Activated CD4-positive, alpha-beta memory T cell treated with anti-CD3 and anti-CD28 coated beads for 36 hours (primary cell): ENCODE measurements around the gene ZNF827. TPM values are rescaled to one million over a fixed set of nuclear protein-coding genes. Genes with fewer than 3 reads are reported as not detected.

Experiments used
- CTCF ChIA-PET: fragments of 350-600 bp; sonication (Branson Sonifier 250); formaldehyde crosslinking; loops from one replicate; lab custom pipeline; 2021; ENCODE audit warnings: antibody characterized with exemption, inconsistent platforms; lab: Charles Lee
- POLR2A ChIA-PET: fragments of 350-600 bp; sonication (Branson Sonifier 250); formaldehyde crosslinking; loops from one replicate; lab custom pipeline; 2021; ENCODE audit warnings: antibody characterized with exemption; lab: Charles Lee
- DNase-seq: peaks from one replicate; pipeline ENCODE4 v3.0.0-alpha.2; 2020
- H3K27ac Mint-ChIP-seq: one replicate; pipeline ENCODE4 v1.8.0; 2021; ENCODE audit warnings: mixed read lengths
- H3K27me3 Mint-ChIP-seq: one replicate; pipeline ENCODE4 v1.8.0; 2021; ENCODE audit warnings: mixed read lengths
- H3K36me3 Mint-ChIP-seq: one replicate; pipeline ENCODE4 v1.8.0; 2021; ENCODE audit warnings: mixed read lengths
- H3K4me1 Mint-ChIP-seq: one replicate; pipeline ENCODE4 v1.8.0; 2021; ENCODE audit warnings: low read depth, mixed read lengths
- H3K4me3 Mint-ChIP-seq: one replicate; pipeline ENCODE4 v1.8.0; 2021; ENCODE audit warnings: mild to moderate bottlenecking, mixed read lengths
- H3K9me3 Mint-ChIP-seq: one replicate; pipeline ENCODE4 v1.8.0; 2021; ENCODE audit warnings: mixed read lengths
- intact Hi-C: fragments of 100-400 bp; cut with micrococcal nuclease; formaldehyde crosslinking; loops from one replicate; pipeline ENCODE4 v1.15.1; 2023
- total RNA-seq, 2 experiments: library from RNA; stranded (reverse); gene quantifications; one replicate each; pipeline ENCODE4 v1.2.3, GENCODE V29; 2021

The ZNF827 gene
- total RNA-seq, 2 experiments from 2014 or later: 17.3 to 17.7 TPM

DNA sequence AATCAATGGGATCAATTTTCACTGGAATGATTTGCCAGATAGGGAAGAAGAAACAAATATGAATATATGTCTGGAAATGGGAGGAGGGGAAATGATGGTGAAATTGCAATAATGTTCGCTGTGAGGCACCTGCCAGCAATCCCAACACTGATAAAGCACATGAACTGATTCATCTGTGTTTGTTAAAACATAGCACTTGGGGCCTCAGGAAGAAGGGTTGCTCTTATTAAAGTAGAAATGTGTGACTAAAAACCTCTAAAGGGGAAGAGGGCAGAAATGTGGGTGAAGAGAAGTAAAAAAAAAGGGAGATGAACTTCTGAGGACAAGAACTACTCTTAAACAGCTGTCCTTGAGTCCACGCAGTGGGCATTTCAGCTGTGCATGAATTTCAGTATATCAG lies 157.3 kb downstream of the ZNF827 start:
- POLR2A ChIA-PET: no interaction called here
- peaks cover 62% of the 10 kb centered on the region for H3K36me3 Mint-ChIP-seq
- H3K4me3 Mint-ChIP-seq: no peak overlapping the region
- H3K4me1 Mint-ChIP-seq: peaks cover 34% of the 10 kb centered on the region
- no peak for DNase-seq
- H3K27me3 Mint-ChIP-seq: no peaks in the 10 kb centered on the region
- peaks cover 11% of the 10 kb centered on the region for H3K9me3 Mint-ChIP-seq
- intact Hi-C loops: no loop called here
- CTCF ChIA-PET: no interaction called here
- peak overlapping the region; percentile 44 for H3K27ac Mint-ChIP-seq

DNA sequence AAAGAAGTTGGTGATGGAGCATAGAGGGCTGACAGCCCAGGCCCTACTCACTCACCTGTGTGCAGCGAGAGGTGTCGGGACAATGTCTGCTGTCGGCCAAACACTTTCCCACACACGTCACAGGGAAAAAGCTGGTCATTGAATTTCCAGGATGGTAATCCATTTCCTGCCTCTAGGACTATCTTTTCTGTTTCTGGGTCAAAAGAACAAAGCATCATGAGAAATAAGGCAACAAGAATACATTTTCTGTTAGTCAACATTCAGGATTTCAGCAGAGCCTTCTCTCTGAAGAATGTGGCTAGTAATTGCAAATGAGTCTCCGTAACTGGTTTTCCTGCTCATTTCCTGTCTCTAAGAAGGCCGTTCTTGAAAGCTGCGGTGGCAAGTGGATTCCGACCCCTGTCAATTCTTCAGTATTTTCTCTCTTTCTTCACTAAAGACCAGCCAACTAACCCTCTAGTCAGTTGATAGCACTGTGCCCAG lies 159.3 kb downstream of the ZNF827 start:
- Mint-ChIP-seq H3K36me3 (peaks cover 61% of the 10 kb centered on the region), H3K27me3 (no peaks in the 10 kb centered on the region), H3K4me3 (no peak overlapping the region), H3K9me3 (peaks cover 7% of the 10 kb centered on the region), H3K4me1 (peaks cover 18% of the 10 kb centered on the region), H3K27ac (no peak overlapping the region)
- DNase-seq: no peak
- ChIA-PET POLR2A (no interaction called here), CTCF (no interaction called here)
- intact Hi-C loops: no loop called here

DNA sequence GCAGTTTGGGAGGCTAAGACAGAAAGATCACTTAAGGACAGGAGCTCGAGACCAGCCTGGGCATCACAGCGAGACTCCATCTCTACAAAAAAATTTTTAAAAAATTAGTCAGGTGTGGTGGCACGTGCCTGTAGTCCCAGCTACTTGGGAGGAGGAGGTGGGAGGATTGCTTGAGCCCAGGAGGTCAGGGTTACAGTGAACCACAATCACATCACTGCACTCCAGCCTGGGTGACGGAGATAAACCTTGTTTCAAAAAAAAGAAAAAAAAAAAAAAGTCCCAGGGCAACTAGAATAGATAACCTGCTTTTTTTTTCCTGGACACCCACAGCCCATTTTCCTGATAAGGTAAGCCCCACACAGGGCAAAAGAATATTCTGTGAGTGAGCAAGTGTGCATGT lies 162.4 kb downstream of the ZNF827 start:
- POLR2A ChIA-PET: no interaction called here
- Mint-ChIP-seq H3K4me3 (no peak overlapping the region), H3K27me3 (no peaks in the 10 kb centered on the region), H3K36me3 (peaks cover 54% of the 10 kb centered on the region), H3K4me1 (peaks cover 13% of the 10 kb centered on the region), H3K9me3 (no peaks in the 10 kb centered on the region), H3K27ac (no peak overlapping the region)
- intact Hi-C loops: no loop called here
- DNase-seq: no peak
- CTCF ChIA-PET: no interaction called here

DNA sequence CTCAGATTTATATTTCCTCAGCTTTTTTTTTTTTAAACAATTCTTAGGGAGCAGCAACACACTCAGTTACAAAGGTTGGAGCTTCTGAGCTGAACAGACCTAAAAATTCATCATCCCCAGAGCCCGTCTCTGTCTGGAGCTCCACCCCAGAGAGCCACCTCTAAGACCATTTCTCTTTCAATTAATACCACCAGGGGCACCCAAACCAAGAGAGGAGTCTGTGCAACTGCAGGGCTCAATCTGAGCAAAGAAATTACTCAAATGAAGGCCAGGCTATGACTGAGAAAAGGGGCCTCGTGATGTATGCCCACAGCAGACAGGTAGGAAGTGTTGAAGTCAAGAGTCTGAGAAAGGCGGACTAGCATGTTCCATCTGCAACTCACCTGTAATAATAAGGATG lies 163.2 kb downstream of the ZNF827 start:
- Mint-ChIP-seq H3K27me3 (no peaks in the 10 kb centered on the region), H3K36me3 (peaks cover 54% of the 10 kb centered on the region), H3K27ac (no peak overlapping the region), H3K9me3 (no peaks in the 10 kb centered on the region), H3K4me3 (no peak overlapping the region), H3K4me1 (peaks cover 12% of the 10 kb centered on the region)
- POLR2A ChIA-PET: no interaction called here
- intact Hi-C loops: no loop called here
- CTCF ChIA-PET: no interaction called here
- no peak for DNase-seq

DNA sequence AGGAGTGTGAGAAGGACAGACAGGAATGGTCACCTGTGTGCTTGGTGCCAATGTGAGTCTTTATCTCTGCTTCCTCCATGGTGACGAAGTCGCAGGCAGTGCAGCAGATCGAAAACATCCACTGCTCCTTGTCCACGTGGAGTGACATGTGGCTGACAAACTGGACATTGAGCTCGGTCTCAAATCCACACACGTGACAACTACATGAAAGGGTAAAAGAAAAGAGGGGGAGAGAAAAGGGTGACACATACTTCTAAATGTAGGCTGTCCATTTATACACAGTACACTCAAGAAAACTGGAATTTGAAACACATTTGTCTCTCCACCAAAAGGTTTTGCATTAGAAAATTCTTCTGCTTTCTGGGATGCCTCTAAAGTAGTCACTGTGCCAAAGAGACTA lies 164.2 kb downstream of the ZNF827 start:
- H3K4me1 Mint-ChIP-seq: peaks cover 12% of the 10 kb centered on the region
- DNase-seq: no peak
- H3K36me3 Mint-ChIP-seq: peaks cover 50% of the 10 kb centered on the region
- H3K27me3 Mint-ChIP-seq: no peaks in the 10 kb centered on the region
- CTCF ChIA-PET: no interaction called here
- intact Hi-C loops: loop anchor here (5.0 kb wide), 1 partner anchor 33 kb away; no protein-coding TSS in a partner anchor
- H3K27ac Mint-ChIP-seq: peak overlapping the region; percentile 28
- no peaks in the 10 kb centered on the region for H3K9me3 Mint-ChIP-seq
- POLR2A ChIA-PET: no interaction called here
- H3K4me3 Mint-ChIP-seq: no peak overlapping the region

DNA sequence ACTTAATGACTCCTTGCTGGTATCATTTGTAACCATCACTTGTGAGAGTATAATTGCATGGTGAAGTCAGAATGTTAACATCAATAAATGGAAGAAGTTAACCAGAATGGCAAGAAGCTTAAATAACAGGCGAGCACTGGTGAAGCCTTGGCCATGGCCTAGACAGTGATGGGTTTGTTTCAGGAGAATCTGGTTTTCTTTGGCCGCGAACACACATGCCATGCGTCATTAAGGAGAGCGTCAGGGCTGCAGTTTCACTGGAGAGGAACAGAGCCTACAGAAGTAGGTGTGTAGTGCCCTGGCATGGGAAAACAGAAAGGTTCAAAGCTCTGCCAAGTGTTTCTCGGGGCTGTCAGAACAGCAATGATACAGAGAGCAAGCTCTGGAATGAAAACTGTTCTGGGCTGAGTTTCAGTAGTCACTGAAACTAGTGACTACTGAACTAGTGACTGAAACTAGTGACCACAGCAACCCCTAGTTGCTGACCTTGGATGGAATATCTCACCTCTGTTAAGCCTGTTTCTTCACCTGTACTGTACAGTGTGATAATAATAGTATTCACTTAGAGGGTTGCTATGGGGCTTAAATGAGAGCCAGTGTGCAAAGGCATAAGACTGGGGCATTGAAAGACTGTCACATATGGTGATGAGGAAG lies 164.9 kb downstream of the ZNF827 start:
- no peaks in the 10 kb centered on the region for H3K9me3 Mint-ChIP-seq
- H3K27ac Mint-ChIP-seq: peak overlapping the region; percentile 28
- no peak for DNase-seq
- CTCF ChIA-PET: interaction anchor here (0.6 kb wide), 1 partner anchor 41 kb away, joined by 3 read pairs; no protein-coding TSS in a partner anchor
- intact Hi-C loops: loop anchor here (5.0 kb wide), 1 partner anchor 34 kb away; no protein-coding TSS in a partner anchor
- no peaks in the 10 kb centered on the region for H3K27me3 Mint-ChIP-seq
- peaks cover 44% of the 10 kb centered on the region for H3K36me3 Mint-ChIP-seq
- H3K4me1 Mint-ChIP-seq: peaks cover 12% of the 10 kb centered on the region
- no peak overlapping the region for H3K4me3 Mint-ChIP-seq
- POLR2A ChIA-PET: interaction anchor here (0.5 kb wide), 1 partner anchor 19 kb away, joined by 4 read pairs; no protein-coding TSS in a partner anchor

DNA sequence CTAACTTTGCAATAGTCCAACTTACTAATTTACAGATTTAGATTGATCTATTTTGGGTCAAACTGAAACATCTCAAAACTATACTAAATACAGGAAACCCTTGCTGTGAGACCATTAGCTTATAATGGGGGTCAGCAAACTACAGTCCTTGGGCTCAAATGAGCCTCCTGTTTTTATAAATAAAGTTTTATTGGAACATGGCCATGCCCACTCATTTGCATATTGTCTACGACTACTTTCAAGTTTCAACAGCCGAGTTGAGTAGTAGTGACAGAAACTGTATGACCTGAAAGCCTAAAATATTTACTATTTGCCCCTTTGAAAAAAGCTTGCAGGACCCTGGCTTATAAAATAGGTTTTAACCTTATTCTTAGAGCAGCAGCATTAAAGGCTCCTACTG lies 166.3 kb downstream of the ZNF827 start:
- intact Hi-C loops: loop anchor here (5.0 kb wide), 1 partner anchor 35 kb away; no protein-coding TSS in a partner anchor
- ChIA-PET POLR2A (no interaction called here), CTCF (no interaction called here)
- peaks cover 3% of the 10 kb centered on the region for H3K9me3 Mint-ChIP-seq
- H3K36me3 Mint-ChIP-seq: peaks cover 47% of the 10 kb centered on the region
- H3K4me3 Mint-ChIP-seq: no peak overlapping the region
- H3K27me3 Mint-ChIP-seq: no peaks in the 10 kb centered on the region
- DNase-seq: no peak
- H3K4me1 Mint-ChIP-seq: peaks cover 15% of the 10 kb centered on the region
- no peak overlapping the region for H3K27ac Mint-ChIP-seq

DNA sequence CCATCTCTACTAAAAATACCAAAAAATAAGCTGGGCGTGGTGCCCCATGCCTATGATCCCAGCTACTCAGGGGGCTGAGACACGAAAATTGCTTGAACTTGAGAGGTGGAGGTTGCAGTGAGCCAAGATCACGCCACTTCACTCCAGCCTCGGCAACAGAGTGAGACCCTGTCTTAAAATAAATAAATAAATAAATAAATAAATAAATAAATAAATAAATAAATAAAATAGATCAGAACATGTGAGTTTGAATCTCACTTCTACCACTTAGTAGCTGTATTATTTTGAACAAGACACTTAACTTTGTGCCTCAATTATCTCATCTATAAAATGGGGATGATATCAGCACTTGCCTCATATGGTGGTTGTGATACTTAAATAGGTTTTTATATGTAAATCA lies 168.5 kb downstream of the ZNF827 start:
- H3K9me3 Mint-ChIP-seq: peaks cover 3% of the 10 kb centered on the region
- no peak overlapping the region for H3K27ac Mint-ChIP-seq
- ChIA-PET CTCF (no interaction called here), POLR2A (no interaction called here)
- H3K27me3 Mint-ChIP-seq: no peaks in the 10 kb centered on the region
- H3K4me1 Mint-ChIP-seq: peaks cover 29% of the 10 kb centered on the region
- intact Hi-C loops: loop anchor here (5.0 kb wide), 1 partner anchor 37 kb away; no protein-coding TSS in a partner anchor
- H3K36me3 Mint-ChIP-seq: peaks cover 60% of the 10 kb centered on the region
- DNase-seq: no peak
- no peak overlapping the region for H3K4me3 Mint-ChIP-seq

DNA sequence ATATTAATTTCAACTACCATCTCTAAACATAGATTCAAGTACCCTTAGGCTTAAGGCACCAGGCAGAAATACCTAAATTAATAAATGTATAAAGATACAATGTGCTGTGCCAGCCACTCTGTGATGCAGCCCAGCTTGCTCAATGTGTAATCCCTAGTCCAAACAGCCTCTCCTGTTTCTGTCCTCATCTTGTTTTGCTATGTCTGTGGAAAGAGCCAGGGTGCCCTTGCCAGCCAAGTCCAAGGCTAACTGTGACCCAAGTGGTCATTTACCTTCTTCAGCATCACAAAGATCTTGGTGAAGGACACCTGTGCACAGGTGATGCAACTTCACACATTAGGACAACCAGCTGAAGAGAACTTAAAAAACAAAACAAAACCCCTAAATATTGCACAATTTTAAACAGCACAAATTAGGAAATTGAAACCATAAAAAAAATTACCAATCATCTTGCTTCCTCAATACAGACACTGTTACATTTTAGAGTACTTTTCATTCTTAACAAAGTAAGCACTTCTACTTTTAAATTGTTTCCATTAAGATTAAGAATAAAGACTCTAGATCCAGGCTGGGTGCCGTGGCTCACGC lies 169.1 kb downstream of the ZNF827 start:
- H3K36me3 Mint-ChIP-seq: peaks cover 64% of the 10 kb centered on the region
- CTCF ChIA-PET: no interaction called here
- intact Hi-C loops: loop anchor here (5.0 kb wide), 1 partner anchor 38 kb away; no protein-coding TSS in a partner anchor
- no peaks in the 10 kb centered on the region for H3K27me3 Mint-ChIP-seq
- peaks cover 29% of the 10 kb centered on the region for H3K4me1 Mint-ChIP-seq
- no peak overlapping the region for H3K27ac Mint-ChIP-seq
- POLR2A ChIA-PET: no interaction called here
- DNase-seq: no peak
- peaks cover 3% of the 10 kb centered on the region for H3K9me3 Mint-ChIP-seq
- H3K4me3 Mint-ChIP-seq: no peak overlapping the region

DNA sequence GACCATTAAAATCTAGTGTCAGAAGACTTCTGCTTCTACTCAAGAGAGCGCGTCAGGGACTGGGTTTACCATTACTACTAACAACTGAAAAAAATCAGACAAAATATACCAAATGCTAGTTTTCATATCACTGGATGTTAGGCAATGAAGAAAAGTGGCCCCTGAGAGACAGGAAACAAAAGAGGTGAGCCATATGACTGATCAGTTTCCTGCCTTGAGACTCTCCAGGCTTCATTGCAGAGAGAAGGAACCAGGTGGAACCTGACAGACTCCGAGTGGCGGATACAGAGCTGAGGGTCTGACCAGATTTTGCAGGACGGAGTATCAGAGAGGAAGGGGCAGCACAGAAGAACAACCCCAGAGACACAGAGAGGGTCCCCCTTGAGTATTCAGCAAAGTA lies 172.3 kb downstream of the ZNF827 start:
- peaks cover 3% of the 10 kb centered on the region for H3K9me3 Mint-ChIP-seq
- H3K4me1 Mint-ChIP-seq: peaks cover 18% of the 10 kb centered on the region
- no peaks in the 10 kb centered on the region for H3K27me3 Mint-ChIP-seq
- H3K27ac Mint-ChIP-seq: peak overlapping the region; percentile 47
- no peak overlapping the region for H3K4me3 Mint-ChIP-seq
- H3K36me3 Mint-ChIP-seq: peaks cover 65% of the 10 kb centered on the region
- CTCF ChIA-PET: interaction anchor here (1.1 kb wide), 1 partner anchor 329 kb away, joined by 4 read pairs; no protein-coding TSS in a partner anchor
- intact Hi-C loops: no loop called here
- no peak for DNase-seq
- POLR2A ChIA-PET: no interaction called here

DNA sequence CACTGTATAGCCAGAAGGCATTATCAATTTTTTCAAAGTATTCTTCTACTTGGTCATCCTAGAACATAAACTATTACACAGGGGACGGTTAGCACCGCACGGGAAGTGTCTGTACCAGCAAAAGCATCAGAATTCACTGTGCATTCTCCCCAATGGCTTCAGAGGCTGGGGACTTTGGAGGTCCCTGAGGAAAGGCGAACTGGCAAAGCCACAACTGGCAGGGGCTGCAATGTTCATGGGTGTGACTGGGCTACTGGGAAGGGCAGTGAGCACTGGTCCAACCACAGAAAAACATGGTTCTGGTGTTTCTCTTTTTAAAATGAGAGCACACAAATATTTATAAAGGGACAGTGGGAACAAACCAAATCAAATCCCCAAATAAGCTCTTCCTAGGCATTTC lies 175.2 kb downstream of the ZNF827 start:
- peaks cover 86% of the 10 kb centered on the region for H3K36me3 Mint-ChIP-seq
- POLR2A ChIA-PET: no interaction called here
- intact Hi-C loops: no loop called here

DNA sequence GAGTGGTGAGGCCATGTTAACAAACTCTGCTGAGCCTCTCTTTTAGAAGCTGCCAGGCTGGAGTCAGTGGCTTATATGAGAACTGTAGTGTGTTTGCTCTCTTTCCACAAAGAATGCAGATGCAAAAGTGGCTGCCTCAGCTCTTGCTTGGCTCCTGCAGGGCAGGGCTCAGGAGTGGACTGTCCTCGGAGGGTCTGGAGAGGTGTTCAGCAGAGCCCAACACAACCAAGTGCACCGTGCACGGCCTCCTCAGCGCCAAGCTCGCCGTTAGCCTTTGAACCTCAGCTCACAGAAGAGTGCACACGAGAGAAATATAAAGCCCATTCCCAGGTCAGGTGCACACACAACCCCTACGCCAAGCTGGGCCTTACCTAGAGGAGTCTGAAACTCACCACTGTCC lies 175.9 kb downstream of the ZNF827 start:
- ChIA-PET CTCF (no interaction called here), POLR2A (no interaction called here)
- Mint-ChIP-seq H3K4me1 (peaks cover 30% of the 10 kb centered on the region), H3K9me3 (no peaks in the 10 kb centered on the region), H3K36me3 (peaks cover 83% of the 10 kb centered on the region), H3K27me3 (no peaks in the 10 kb centered on the region), H3K4me3 (no peak overlapping the region), H3K27ac (no peak overlapping the region)
- DNase-seq: no peak
- intact Hi-C loops: no loop called here

More for the DNA sequence above, 175.2 kb downstream of the ZNF827 start:
- peaks cover 3% of the 10 kb centered on the region for H3K9me3 Mint-ChIP-seq
- no peak for DNase-seq
- no peak overlapping the region for H3K27ac Mint-ChIP-seq
- H3K4me3 Mint-ChIP-seq: no peak overlapping the region
- H3K27me3 Mint-ChIP-seq: no peaks in the 10 kb centered on the region
- peaks cover 27% of the 10 kb centered on the region for H3K4me1 Mint-ChIP-seq
- CTCF ChIA-PET: no interaction called here
